GM12801 (cell line): Measurements from ENCODE around the gene CCL8.

Source experiments
- CTCF ChIP-seq: IDR thresholded peaks from one replicate; pipeline ENCODE4 v1.5.1; 2011; ENCODE audit warnings: control low read depth; ENCODE audit not compliant: insufficient read length; ENCODE audit errors: extremely low read depth

CCL8 gene

DNA sequence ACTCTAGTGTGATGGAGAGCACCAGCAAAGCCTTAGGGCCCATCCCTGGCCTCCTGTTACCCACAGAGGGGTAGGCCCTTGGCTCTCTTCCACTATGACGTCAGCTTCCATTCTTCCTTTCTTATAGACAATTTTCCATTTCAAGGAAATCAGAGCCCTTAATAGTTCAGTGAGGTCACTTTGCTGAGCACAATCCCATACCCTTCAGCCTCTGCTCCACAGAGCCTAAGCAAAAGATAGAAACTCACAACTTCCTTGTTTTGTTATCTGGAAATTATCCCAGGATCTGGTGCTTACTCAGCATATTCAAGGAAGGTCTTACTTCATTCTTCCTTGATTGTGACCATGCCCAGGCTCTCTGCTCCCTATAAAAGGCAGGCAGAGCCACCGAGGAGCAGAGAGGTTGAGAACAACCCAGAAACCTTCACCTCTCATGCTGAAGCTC lies at the start of gene CCL8:
Gene CCL8, plus strand, starts transcription at position 397 of the 445 bp plus-strand sequence. CDS start 67 bp downstream, outside the sequence.
- no peak for TF ChIP-seq CTCF

DNA sequence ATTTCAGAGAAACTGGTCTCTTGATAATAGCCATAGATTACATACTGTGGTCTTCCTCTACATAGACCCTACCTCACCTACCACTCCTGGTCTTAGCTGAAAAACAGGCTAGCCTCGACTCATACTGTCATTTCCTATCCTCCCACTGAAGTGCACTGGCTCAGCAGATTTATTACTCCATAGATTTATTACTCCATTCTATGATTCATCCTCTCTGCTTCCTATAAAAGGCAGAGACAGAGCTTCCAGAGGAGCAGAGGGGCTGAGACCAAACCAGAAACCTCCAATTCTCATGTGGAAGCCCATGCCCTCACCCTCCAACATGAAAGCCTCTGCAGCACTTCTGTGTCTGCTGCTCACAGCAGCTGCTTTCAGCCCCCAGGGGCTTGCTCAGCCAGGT lies 49.3 kb upstream of the CCL8 start, which contains the start of gene CCL7:
Gene CCL7, plus strand, starts transcription at position 253 of the 400 bp plus-strand sequence. Its CDS starts 70 bp downstream, at position 323.
- no peak for TF ChIP-seq CTCF

DNA sequence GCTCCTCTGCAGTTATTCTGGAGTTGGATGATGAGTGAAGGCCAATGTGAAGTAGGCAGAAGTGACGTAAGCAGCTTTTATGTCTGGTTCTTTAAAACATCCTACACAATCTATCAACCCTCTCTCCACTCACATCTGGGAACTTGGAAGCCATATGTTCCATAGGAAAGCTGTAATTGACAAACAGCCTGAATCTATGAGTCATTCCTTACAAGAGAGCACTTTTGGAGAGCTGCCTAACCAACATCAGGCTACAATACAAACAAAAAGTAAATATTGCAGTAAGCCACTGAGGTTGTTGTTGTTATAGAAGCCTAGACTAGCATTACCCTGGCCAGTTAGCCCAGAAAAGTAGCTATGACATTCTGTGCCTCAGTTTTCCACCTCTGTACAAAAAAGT lies 43.4 kb upstream of the CCL8 start:
- no peak for TF ChIP-seq CTCF

DNA sequence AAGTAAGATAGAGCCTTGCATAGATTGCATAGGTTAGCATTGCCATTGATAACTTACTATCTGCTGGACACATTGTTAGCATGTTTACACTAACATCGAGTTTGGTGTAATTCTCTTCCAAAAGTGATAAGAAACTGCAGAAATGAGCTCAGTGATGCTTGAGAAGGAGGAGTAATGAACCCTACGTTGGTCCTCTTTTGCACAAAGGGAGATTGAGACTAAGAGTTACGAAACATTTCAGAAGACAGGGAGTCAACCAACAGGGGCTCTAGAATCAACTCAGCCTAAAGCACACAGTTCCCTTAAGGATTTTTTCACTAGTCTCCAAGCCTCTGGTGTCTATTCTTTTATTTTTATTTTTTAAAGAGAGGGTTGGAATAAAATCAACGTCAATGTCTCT lies 42.4 kb upstream of the CCL8 start:
- no peak for TF ChIP-seq CTCF

DNA sequence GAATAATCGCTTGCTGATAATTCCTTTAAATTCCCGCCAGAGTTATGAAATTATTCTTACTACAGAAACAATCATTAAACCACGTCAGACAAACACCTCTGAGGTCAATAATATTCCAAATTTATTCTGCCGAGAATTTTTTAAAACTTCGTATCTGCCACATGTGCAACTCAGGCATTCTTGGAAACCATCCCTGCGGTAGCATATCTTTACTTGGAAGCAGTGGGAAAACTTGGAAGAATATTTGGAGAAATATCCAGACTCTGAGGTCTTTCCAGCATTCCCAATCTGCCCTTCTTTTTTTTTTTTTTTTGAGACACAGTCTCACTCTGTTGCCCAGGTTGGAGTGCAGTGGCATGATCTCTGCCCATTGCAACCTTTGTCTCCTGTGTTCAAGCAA lies 35.7 kb upstream of the CCL8 start:
- TF ChIP-seq CTCF: no peak

GRCh38 chr17:34285286-34285792 lies 33.9 kb upstream of the CCL8 start, which contains the start of gene CCL11:
Gene CCL11, plus strand, starts transcription at chr17:34285742. Its CDS starts 67 bp downstream, at chr17:34285809.
- TF ChIP-seq CTCF: no peak

DNA sequence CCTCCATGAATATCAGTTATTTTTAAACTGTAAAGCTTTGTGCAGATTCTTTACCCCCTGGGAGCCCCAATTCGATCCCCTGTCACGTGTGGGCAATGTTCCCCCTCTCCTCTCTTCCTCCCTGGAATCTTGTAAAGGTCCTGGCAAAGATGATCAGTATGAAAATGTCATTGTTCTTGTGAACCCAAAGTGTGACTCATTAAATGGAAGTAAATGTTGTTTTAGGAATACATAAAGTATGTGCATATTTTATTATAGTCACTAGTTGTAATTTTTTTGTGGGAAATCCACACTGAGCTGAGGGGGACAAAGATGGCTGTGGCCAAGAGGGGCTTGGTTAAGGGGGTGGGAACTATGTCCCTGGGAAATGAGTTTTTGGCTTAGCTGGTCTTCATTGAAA lies 31.4 kb upstream of the CCL8 start:
- TF ChIP-seq CTCF: no peak
